Central memory CD4-positive, alpha-beta T cell (primary cell): Measurements from ENCODE around the gene PFDN4.

Experiments
- DNase-seq: peaks from one replicate; pipeline ENCODE4 v3.0.0; 2022

Gene PFDN4

DNA sequence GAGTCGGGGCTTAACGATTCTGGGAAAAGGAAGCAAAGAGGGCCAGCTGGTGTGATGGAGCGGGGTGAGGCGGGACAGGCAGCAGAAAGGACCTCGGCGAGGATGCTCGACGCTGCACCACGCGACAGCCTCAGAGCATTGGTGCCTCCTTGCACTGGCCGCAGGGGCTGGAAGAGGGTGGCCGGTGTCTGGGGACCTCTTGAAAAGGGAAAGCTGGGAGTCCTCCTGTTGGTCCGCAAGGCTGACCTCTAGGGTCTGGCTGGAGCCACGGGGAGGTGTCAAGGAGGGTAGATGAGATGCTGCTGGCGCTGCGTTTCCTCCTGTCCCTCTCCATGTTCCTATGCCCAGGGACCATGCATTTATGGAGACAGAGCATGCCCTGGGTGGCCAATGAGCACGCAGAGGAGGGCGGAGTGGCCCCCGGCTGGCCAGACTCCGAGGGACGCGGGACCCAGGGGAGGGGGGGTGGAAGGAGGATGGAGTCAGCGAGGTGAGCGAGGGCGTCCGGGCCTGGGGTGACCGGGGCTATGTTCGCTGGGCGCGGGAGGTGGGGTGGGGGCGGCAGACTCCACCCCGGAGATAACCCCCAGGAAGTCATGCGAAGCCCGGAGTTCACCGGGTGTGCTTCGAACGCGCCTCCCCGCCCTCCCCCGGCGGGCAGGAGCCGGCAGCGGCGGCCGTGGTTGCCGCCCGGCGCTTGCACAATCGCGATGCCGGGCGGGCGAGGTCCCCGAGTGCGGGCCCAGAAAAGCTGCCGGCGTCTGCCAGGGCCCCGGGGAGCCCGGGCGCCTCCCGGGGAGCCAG is 34.0 kb upstream of the PFDN4 start, which contains the start of gene CYP24A1:
Gene CYP24A1, minus strand, starts transcription at position 334 of the 804 bp plus-strand sequence. CDS start 407 bp downstream, outside the sequence.
- no peak for DNase-seq

DNA sequence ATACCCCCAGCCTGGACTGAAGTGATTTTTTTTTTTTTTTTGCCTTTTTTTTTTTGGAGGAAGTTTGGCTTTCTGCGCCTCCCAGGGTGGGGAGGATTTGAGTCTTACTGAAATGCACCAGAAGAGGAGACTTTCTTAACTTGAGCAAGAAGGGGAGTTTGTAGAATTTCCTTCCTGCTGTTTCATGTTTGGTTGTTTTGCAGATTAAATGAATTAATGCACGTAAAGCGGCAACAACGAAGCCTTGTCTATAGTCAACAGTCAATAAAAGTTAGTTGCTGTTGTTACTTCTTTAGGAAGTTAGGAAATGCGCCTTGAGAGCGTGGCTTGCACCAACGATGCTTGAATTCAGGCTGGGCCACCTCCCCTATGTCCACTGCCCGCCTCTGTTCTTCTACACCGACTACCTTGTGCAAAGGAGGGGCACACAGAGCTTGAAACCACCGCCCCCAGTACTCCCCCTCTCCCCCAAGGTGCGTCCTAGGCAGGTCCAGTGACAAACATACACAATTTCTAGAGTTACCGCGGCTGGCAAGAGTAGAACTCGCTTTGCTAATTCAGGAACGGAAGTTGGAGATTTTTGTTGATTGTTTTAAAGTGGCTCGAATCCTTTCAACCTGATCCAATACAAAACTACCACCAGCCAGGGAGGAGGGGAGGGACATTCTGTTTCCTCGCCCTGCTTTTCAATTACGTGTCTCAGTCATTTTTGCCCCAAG is 33.3 kb upstream of the PFDN4 start:
- DNase-seq: no peak

DNA sequence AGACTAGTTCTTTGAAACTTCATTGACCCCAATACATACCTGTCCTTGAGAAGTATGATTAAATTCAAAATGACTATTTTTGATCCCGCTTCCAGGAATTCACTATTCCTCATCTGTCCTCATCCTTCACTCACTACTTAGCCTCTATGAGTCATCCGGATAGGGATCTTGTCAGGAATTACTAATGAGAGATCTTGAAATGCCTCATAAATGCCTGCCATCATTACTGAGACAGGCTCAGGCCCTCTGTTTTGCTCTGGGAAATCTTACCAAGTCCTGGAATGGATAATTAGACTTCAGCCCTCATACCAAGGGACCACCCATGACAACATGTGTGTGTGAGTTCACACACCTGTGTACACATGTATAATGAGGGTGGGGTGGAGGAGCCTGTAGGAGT is 31.3 kb upstream of the PFDN4 start:
- DNase-seq: no peak

DNA sequence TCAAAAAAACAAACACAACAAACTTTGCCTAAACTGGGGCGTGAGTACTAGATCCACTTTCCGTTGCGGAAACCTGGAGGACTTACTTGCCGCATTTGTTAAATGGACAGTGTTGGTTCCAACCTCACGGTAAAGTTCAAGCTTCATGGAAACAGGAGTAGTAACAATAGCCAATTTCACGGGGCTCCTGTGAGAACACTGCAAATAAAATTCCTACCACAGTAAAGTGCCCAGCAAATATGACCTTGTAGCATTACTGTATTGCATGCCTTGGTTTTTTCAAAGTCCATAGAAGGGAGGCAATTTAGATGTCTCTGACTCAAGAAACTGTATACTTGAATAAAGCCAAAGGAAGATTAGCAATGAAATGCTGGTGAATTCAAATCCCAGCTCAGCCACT is 30.5 kb upstream of the PFDN4 start:
- DNase-seq: no peak

- no peak for DNase-seq
Measured at GRCh38 chr20:54178256-54178655, 29.6 kb upstream of the PFDN4 start.

GRCh38 chr20:54179946-54180345 is 27.9 kb upstream of the PFDN4 start:
- no peak for DNase-seq

DNA sequence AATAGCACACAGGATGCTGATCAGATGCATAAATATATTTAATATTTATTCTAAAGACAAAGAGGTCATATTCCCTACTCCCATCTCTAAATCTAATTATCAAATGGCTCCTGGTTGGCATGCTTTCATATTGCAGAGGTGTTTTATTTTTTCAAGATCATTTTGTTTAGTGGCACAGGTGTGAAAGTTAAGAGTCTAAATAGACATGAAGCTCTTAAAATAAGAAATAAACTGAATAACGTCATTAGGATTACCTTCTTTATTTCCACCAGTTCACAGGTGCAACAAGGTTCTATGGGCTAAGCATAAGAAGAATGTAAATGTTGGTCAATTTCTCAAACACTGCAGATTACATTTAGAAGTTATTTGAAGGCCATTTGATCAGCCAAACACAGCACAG is 27.0 kb upstream of the PFDN4 start:
- DNase-seq: no peak

- DNase-seq: no peak
Measured at GRCh38 chr20:54184071-54184470, 23.8 kb upstream of the PFDN4 start.

DNA sequence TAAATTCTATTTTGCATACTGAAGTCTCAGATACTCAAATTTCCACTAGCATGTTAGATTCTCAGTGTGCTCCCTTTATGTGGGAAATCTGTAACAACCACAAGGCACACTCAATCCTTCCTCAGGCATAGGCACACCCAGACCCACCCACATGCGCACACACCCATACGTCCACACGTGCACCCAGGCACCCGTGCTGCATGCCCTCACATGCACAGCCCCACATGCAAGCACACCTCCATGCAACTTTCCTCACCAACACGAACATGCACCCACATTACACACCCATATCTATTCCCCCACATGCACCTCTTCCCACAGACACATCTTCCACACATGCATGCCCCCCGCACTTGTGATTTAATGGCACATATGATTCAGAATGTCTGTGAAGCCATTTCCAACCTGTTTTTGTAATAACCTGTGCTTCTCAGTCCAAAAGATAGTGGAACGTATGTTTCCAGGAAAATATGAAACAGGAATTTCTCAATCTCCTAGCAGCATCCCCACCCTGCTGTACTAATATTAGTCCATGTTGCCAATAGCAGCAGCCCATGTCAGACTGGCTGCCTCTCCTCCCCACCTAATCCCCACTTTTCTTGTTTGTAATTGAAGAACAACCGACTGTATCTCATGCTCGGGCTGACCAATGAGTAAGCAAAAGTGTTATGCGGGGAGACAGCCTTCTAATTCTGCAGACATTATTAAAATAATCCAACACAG is 22.8 kb upstream of the PFDN4 start:
- DNase-seq: no peak

DNA sequence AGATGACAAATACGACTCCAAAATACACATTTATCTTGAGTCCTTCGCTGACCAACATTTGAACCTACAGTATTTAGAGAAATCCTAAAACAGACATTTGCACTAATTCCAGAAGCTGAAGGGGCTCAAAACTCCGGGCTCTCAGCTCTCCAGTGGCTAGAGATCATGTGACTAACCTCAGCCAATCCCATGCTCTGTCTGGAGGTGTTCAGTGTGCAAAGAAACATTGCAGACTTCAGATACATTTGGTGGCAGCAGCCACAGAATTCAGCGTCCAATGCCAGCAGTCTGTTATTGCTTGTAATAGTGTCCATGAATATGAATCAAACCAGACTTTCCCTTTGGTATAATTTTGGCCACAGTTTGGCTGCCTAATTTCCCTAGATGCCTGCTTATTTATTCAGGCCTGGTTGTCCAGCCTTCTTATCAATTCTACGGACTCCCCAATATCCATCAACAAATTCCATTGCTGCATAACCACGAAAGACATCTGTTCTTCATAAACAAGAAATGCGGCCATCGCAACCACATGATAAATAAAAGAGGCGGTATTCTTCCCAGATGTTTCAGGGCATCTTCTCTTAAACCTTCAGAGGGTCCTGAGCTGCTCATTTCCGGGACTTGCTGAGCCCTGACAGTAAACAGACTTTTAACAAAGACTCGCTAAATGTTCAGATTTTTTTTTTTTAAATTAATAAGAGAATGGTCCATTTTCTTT is 19.6 kb upstream of the PFDN4 start:
- DNase-seq: no peak

- DNase-seq: no peak
Measured at GRCh38 chr20:54189630-54190029, 18.3 kb upstream of the PFDN4 start.

DNA sequence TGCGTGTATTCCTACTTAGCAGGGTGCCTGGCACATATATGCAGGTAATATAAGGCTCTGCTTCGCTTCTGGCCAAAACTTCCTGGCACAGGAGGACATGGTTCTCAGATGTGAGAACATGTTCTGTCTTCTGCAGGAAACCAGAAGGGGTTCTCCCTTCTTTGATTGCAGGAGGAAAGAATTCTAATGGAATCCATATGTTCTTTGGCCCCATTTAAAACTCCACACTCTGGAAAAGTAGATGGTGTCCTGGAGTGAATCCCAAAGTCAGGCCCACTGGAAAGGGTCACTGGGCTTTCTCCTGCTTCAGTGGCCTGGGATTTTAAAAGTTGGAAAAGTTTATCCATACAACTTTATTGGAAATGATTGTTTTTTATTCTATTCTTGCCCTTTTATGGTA is 17.7 kb upstream of the PFDN4 start:
- no peak for DNase-seq

DNA sequence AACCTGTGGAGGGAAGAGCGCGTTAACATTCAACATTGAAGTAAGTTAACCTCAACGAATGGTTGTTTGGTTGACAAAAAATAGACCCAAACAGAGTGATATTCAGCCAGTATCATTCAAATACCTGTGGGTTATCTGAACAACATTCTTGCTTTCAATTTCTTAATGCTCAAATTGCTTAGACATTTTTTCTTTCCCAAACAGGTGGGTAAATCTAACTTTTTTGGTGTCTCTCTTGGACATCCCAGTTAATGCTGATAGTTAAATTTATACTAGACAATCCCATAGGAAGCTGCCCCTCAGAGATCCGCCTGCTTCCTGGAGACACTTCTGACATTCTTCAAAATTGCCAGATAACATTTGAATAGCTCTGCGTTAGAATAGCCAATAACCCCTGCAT is 14.1 kb upstream of the PFDN4 start:
- no peak for DNase-seq

DNA sequence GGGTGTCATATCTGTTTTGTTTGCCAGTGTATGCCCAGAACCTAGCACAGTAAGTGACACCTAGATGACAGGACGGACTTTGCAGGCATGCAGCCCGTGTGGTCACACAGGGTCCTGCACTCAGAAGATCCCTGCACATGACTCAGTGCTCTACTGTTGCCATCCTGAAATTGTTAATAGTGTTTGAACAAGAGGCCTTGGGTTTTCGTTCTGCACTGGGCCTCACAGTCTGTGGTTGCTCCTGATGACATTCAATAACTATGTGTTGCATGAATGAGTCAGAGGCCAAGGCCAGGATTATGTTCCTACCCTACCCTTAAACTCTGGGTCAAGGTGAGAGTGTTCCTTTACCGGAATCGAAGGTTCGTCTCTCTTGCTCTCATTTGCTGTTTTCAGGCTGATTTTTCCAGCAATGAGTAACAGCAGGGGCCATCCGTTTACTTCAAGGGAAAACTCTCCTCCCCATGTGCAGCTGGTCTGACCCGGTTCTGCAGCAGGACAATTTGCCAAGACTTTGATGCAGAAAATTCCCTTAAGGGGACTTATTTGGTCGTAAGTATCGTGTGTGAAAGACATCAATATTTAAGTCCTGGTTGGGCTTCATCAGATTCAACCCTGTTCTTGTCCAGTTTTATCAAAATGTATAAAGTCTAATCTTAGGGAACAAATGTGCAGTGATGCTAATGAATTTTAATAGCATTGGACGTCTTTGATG is 13.0 kb upstream of the PFDN4 start:
- no peak for DNase-seq

- no peak for DNase-seq
Measured at GRCh38 chr20:54195483-54196472, 12.1 kb upstream of the PFDN4 start.

DNA sequence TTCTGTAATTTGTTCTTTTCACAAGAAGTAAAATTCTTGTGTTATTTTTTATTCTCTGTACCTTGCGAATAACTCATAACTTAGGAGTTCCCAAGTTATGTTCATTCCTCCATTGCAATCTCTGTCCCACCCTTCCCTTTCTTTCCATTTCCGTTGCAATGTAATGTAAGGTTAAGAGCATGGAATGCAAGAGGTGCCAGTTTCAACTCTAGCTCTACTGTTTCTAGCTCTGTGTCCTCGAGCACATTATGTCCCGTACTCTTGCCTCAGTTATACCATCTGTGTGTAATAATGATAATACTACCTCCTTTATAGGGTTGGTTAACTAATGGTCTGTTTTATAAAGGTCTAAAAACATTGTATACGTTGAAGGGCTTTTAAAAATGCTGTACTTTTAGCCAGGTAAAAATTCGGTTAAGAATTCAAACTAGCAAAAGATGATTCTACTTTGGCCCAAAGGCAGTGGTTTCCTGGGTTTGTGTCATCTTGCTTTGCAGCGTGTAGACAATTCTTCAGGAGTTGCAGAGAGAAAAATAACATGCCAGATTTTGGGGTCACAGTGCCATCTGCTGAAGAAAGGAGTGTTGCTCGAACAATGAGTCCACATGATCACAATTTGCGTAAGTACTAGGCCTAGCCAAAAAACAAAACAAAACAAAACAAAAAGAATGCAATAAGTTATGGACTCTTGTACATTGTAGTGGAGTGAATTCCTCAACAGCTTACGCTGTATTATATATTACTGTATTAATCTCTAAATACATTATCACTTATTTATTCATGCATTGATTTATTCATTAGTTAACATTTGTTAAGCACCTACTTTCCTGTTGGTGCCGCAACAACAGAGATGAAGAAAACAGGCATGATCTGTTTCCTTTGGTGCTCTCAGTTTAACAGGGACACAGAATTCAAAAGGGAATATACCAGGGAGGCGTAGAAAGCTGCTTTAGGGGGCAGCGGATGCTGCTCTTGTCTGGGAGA is 10.0 kb upstream of the PFDN4 start:
- DNase-seq: no peak

DNA sequence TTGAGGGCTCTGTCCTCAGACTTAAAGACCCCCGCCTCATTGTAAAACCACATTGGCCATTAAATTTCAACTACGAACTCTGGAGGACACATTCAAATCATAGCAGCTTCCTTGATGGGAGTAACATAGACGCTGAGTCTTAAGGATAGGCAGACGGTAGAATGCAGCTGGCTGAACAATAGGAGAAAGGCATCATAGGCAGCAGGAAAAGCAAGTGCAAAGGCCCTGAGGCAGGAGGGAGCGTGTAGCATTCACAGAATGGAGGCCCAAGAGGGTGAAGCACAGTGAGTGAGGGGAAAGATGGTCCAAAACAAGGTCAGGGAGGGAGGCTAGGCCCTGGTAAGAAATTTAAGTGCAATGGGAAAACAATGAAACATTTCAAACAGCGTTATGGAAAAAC is 8.6 kb upstream of the PFDN4 start:
- DNase-seq: no peak

DNA sequence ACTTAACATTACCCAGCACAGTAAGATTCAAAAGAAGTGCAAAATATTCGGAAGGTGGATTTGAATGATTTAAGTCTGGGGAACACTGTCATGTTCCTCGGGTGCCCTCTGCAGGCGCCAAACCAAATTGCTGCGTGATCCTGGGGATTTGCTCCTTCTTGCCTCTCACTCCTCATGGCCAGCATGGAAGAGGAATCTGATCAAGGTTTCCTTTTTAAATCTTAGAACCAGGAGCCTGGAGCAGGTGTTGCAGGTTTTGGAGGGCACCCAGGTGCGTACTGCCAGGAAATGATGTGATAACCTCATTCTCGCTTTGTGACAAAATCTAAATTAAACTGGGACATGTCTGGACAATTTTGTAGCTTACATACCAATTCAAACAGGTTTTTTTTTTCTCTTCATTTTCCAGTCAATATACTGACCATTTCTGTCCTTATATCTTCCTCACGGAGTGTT is 8.1 kb upstream of the PFDN4 start:
- DNase-seq: peak; percentile 44

DNA sequence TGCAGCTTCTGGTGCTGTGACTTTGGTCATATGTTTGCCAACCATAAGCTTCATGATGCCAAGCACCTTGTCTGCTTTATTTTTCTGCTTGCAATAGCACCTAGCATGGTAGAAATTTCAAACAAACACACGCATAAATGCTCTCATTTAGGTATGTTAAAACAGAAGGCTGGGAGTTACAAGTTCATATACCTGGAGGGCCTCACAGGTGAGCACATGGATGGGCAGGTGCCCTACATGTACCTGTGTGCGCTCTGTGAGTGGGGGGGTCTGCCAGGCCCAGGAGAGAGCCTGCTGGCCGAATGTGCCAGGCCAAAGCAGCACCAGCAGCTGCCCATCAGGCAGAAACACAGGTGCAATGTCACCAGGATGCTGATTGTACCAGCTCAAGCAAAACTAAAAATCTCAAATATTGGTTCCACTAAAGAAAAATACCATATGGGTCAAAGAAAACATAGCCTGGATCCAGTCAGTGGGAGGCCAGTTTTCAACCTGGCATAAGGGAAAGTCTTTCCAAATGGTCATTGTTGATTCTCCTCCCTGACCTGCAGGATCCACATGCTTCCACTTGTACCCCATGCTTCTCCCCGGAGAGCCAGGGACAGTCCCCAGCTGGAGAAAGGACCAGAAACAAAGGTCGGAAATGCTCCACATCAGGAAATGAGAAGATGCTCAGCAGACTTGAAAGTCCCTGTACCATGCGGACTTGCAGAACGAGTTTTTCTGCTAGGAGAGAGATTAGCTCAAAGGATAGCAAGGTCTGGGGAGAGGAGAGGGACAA is 7.2 kb upstream of the PFDN4 start:
- DNase-seq: no peak
